HG03439 (cell line): ENCODE measurements around the gene NOC2L.

Experiments
- ATAC-seq: cut with Tn5 transposase; IDR thresholded peaks from one replicate; pipeline ENCODE4 v1.9.1; 2021; ENCODE audit warnings: mild to moderate bottlenecking, moderate library complexity; ENCODE audit not compliant: unreplicated experiment

Gene NOC2L

DNA sequence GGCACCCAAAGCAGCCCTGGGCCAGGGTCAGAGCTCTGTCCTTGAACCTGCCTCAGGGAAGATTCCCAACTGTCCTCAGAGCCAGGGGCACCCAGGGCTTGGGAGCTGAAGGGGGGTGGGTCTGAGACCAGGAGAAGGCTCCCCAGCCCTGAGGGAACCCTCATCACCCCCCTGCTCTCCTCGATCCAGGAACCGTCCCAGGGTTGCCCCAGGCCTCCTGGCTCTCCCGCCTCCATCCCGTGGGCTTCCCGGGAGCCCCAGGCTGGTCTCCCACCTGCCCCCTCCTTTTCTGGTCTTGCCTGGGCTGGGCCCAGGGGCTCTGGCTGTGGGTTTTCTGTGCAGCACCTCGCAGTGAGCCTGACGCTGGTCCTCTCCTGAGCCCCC lies 42.0 kb downstream of the NOC2L start:
- ATAC-seq, result no peak

DNA sequence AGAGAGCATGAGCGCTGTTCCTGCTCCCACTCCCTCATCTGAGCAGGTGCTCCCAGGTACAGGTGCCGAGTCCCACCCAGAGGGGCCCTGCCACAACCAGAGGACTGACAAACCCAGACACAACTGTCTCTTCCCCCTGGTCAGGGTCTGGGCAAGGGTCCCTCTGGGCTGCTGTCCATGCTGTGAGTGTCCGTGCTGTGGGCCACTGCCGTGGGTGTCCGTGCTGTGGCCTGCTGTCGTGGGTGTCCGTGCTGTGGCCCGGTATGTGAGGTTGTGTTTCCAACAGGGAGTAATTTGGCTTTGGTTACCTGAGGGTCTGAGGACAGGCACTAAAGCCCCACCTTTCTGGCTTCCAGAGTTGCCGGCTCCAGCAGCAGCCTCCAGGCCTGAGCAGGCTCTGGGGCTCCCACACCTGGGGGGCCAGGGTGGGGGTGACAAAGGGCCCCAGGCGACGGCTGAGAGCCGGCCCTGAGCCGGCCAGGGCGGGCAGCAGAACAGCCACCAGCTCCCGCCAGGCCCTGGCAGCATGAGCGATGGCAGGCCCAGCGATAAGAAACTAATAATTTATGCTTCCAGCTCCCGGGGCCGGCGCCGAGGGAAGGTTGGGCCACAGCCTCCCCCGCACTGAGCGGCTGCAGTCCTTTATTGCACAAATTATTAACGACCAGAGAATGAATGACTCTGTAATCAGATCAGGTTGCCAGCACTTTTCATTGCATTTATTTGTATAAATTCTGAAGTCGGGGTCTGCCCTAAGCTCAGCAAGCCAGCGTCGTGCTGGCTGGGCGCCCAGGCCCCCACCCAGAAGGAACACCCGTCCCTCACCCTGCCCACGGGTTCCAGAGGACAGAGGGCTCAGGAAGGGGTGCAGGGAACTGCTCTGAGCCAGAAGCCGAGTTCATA lies 42.6 kb downstream of the NOC2L start:
- ATAC-seq, result no peak

DNA sequence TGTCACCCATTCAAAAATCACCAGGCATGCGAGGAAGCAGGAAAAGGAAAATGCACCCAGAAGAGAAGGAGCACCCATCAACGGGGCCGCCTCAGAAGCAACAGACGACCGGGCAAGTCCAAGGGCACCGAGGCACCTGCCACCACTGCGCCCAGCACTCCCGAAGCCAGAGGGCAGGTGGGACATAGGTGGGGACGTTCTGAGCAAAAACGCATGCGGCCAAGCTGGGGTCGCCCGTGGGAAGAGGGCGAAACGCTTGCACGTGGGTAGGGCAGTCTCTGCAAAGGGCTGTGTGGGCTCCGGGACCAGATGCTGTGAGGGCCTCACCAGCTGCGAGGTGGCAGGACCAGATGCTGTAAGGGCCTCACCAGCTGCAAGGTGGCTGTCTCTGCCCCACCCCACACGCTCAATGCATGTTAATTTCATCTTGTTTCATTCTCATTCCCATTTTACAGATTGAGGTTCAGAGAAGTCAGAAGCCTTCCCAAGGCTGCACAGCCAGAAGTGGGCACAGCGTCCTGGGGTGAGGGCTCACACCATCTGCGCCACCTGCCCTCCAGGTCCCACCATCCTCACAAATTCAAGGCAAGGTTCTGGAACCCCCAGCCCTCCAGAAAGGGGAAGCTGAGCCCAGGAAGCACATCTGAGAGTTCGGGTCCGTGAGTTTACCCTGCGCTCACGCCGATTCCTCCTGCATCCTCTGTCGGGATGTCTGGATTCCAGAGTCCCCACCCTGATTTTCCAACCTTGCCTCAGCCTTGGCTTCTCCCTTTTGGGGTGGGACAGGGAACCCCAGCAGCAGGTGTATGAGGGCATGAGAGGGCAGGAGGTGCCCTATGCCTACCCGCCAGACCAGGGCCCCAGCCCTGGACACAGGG lies 43.5 kb downstream of the NOC2L start:
- ATAC-seq, result no peak

DNA sequence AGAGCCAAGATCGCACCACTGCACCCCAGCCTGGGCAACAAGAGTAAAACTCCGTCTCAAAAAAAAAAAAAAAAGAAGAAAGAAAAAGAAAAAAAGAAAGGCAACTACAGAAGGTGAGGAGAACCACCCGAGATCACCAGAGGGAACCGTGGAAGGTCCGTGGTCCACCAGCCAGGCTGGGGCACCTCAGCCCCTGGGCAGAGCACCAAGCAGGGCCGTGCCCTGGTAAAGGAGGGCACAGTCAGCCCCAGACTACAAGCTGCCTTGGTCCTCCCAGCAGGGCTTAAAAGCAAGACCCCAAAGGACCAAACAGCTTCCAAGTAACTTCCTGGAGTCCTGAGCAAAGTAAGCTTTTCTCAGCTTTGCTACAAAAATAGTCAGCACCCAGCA lies 44.2 kb downstream of the NOC2L start:
- ATAC-seq, result no peak

DNA sequence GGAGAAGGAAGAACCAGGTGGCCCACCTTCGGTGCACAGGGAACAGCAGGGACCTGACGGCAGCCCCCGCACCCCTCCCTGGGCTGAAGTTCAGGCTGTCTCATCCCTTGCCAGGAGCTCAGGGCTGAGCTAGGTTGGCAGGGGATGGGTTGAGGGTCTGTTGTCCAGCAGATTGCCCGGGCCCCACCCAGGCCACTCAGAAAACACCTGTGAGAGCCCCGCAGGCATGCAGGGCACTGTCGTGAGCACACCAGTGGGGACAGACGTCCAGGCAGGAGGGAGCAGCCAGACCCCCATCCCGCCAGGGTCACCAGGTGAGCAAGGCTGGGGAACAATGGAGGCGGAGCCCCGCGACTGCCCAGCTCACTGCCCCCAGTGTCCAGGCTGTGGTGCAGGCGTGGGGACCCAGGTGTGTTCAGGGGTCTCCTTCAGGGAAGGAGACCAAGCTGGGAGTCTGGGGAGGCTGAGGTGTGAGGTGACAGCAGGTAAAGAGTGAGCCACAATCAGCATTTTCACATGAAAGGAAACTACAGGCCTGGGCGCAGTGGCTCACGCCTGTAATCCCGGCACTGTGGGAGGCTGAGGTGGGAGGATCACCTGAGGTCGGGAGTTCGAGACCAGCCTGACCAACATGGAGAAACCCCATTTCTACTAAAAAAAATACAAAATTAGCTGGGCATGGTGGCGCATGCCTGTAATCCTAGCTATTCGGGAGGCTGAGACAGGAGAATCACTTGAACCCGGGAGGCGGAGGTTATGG lies 44.7 kb downstream of the NOC2L start:
- no peak for ATAC-seq

DNA sequence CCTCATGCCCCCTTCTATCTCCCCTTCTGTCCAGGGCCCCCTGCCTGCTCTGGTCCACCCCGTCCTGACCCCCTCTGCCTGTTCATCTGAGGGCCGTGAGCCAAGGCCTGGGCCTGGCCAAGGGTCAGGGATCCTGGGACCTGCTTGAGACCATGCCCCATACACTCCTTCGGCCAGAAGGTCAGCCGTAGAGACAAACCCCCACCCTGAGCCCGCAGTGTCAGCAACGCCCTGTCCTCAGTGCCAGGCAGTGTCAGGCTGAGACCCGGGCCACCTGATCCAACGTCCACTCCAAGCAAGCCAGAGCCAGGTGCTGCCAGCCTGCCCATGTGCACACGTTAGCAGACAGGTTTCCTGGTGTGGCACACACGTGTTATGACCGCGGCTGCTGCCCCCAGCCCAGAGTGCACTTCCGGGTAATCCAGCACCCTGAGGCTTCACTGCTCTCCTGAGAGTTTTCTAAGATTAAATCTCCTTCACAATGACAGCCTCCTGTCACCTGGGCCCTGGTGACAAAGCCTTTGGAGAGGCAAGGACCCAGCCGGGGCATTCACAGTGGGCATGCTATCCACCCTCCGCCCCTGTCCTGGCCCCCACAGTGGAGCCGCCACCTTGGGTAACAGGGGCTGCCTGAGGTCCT lies 45.4 kb downstream of the NOC2L start:
- ATAC-seq, result no peak

DNA sequence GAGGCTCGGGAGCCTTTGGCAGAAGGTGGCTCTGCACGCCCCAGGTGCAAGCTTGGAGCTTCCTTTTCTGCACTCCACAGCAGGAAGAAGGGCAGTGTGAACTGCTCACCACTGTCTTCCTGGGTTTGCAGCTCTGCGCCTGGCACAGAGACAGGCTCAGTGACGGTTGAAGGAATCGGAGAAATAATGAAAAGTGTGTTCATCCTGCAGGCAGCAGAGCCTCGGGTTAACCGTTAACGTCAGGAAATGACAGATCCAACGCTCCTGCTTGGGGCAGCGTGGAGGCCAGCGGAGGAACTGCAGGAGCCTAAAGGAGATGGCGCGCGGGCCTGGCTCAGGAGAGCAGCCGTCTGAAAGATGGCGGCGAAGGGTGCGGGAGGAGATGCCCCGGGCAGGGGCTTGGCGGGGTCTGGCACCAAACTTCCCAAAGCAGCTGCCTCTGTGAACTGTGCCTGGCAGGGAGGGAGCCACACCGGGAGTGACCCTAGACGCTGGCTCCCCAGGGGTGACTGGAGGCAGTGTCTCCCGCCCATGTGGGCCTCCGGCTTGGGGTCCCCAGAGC lies 46.2 kb downstream of the NOC2L start:
- no peak for ATAC-seq

DNA sequence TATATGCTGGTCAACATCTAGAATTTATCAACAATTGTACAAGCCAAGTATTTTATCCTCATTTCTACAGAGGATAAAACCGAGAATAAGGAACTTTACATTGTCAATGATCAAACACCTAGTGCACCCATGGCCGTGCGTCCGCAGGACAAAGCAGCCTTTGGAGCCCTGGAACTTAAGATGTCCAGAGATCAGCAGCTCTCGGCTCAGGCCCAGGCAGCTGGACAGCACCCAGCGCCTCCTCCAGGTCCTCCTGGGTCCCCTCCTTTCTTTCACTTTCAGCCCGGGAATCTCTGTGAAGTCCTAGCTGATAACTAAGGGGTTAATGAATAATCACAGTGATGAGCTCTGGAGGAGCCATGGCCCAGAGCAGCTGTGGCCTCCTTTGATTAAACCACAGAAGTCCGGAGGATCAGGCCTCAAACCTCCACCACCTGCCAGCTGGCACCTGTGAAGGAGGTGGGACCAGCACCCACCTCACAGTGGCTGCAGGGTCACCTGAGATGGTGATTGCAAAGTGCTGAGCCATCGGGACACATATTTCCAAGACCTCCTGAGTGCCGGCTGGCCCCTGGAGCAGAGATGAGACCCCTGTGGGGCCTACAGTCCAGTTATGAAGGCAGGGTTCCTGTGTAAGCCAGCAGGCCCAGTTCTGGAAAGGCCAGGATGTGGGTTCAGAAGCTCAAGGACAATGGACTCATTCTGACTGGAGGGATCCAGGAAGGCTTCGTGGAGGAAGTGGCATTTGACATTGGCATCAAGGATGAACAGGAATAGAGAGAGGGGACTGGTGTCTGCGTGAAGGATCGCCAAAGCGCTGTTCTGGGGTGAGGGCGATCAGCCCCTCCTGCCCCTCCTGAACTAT lies 46.9 kb downstream of the NOC2L start:
- ATAC-seq, result no peak

DNA sequence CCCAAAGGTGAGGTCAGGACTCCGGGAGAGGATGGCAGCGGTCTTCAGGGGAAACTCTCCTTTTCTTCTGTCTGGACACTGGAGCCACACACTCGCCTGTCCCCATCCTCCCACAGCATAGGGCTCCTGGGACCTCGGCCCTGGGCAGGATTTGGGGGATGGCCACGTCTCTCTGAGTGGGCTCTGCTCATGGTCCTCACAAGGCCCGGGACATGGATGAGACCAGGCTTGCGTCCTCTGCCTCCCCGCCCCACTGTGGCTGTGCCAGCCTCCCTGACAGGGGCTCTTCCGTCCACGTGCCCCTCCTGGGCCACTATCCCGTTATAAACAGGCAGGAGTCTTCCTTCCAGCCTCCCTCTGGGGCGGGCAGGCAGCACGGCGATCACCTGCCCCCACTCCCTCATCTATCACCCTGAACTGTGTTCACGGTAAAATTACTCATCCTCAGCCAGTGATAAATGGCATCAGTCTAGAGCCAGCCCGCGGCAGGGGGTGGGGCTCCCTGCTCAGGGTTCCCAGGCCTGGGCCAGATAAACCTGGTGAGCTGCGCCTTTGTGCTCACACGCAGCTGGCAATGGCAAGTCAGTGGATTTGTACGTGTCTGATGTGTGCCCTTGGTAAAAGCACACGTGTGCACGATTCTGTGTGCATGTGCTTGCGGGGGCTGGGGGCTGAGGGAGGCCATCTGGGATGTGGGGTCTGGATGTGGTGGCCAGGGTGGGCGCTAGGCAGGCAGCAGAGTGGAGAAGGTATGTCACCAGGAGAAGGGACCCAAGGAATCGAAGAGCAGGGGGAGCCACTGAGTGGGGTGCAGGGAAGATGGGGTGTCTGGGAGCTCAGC lies 48.0 kb downstream of the NOC2L start:
- no peak for ATAC-seq

DNA sequence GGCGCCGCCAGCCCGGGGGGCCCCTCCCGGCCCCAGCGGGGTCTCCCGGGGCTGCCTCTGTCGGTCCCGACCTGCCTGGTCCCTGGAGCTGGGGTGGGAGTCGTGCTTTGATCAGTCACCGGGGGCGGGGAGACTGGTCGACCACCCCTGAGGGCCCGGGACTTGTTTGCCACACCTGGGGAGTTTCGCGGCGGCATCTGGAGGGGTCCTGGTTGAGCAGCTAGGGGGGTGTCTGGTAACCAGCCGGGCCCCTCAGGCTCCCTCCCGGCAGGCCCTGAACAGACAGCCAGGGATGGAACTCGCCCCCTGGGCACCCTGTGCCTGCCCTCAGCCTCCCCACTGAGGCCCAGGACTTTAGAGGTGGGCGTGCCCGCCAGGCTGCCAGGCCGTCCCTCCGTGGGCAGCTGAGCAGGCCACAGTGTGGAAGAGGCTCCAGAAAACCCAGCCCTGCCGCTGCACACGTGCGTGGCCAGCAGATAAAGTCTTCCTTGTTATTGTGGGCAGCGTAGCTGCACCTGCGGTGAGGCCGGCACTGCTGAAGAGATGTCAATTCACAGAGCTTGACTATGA lies 48.7 kb downstream of the NOC2L start:
- ATAC-seq, result no peak

DNA sequence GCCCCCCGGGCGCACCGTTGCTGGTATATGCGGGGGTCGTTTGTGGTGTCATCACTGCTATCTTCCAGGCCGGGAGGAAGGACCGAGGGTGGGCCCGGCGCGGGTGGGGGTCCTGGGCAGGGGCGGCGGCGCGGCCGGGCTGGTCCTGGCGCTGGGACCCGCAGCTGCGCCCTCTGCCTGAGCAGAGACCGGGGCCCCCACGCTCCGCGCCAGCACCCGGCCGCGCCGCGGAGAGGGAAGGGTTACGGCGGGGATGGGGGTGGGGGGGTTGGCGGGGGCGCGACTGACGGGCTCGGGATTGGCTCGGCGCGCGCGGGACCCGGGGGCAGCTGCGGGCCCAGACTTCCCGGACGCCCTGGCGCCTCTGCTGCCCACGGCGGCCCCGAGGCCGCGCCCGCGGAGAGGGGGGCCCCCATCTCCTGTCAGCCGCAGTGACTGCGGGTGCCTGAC lies 49.2 kb downstream of the NOC2L start:
- no peak for ATAC-seq

DNA sequence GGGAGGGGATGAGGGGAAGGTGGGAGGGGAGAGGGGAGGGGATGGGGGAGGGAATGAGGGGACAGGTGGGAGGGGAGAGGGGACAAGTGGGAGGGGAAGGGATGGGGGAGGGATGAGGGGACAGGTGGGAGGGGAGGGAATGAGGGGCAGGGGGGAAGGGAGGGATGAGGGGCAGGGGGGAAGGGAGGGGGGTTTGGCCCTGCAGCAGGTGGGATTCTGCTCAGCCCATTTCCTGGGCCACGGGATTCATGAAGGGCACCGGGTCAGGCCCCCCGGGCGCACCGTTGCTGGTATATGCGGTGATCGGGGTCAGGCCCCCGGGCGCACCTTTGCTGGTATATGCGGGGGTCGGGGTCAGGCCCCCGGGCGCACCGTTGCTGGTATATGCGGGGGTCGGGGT lies 50.4 kb downstream of the NOC2L start:
- ATAC-seq, result no peak

DNA sequence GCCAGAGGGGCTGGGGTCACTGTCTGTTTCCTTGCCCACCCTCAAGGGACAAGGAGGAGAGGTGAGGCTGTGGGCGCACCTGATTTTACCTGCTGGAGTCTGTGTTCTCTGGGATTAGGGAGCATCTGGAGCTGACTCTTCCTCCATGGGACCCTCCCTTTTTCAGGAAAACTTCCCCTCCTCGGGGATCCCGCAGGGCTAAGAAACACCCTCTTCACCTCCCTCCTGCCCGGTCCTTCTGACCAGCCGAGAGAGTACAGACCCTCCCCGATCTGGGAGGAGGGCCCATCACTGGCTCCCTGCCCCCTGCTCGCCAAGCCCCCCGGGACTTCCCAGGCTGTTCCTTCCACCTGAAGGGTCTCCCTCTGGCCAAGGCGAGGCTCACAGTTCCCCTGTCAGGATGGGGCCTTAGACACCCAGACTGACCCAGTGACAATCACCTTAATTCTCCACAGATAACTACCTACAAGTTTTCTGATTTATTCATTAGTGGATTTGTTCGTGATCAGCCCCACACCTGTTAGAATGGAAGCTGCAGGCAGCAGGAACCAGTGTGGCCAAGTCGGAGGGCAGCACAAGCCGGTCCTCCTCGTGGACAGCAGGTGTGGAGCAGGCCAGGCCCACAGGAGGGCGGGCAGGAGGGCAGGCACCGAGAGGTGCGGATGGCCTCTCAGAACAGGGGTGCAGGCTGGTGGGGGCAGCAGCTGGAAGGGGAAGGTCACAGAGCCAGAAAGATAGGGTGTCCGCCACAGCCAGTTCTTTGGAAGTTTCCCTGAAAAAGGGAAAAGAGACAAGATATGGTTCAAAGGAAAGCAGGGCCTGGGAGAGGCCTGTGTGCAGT lies 51.2 kb downstream of the NOC2L start:
- no peak for ATAC-seq

DNA sequence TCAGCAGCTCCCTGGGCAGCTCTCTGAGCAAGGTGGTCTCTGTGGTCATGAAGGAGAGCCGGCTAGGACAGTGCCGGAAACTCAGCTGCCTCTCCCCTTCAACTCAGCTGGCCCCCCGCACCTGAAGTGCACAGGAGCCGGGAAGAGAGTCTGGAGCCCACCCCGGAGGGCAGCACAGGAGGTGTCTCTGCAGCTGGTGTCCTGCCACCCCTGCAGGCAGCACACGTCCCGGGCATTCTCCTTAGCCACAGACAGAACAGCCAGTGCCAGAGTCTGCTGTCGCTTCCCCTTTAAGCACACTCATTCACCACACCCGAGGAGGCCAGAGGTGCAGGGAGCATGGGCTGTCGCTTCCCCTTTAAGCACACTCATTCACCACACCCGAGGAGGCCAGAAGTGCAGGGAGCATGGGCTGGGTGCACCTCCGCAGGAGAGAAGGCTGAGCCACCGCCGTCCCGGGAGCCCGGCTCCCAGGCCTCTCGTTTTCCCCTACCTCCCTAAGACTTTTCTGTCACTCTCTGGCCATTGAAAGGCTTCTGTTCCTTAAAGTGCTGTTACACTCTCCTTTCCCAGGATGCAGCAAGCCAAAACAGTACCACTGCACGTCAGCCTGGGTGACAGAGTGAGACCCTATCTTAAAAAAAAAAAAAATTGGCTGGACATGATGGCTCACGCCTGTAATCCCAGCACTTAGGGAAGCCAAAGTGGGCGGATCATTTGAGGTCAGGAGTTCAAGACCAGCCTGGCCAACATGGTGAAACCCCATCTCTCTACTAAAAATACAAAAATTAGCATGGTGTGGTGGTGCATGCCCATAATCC lies 52.2 kb downstream of the NOC2L start:
- no peak for ATAC-seq

DNA sequence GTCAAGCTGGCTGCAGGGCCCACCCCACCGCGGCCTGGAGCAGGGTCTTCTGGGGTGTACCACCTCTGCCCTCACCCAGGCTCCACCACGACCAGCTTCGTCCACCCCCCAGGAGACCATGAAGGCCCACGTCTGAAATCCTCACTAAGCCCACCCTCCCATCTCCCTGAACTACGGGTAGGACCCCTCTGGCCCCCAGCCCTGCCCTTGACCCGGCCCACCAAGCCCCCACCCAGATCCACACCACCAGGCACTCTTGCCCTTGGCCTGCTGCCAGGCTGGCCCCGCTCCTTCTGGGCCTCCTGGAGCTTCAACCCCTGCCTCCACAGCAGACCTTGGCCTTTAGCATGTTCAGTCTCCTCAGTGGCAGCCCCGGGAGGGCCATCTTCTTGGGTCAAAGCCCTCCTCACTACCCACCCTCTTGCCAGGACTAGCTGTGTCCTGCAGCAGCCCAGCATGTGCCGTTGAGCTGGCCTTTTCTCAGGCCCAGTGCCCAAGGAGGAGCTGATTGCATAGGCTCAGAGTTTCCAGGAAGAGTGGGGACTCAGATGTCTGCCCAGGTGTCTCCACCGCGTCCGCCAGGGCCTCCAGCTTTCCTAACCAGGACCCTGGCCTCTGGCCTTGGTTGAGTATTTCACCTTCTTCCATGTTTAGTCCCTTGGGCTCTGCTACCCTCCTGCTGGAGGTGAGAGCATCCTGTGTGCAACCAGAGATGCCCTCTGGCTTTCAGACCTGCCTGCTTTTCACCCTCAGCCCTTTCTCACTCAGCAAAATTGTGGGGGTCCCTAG lies 53.1 kb downstream of the NOC2L start:
- ATAC-seq, result no peak
